ENCODE data around the gene SNAP47.
A peak's percentile ranks its signal among the peaks of the same experiment; 100 is the strongest.

SNAP47 gene

GRCh38 chr1:227729144-227729880 is 5.9 kb upstream of the SNAP47 start:
- Histone ChIP-seq H3K4me3 (ENCODE audit: low read length in 2 of 2) (peak overlapping the region; percentile 58 to 92), H3K27ac (replicated peaks; ENCODE audit: low read length) (no peak overlapping the region), H4K91ac (ENCODE audit: low read depth, low read length, poor library complexity) (peak overlapping the region; percentile 24), H3K9me3 (replicated peaks in 1 of 2; ENCODE audit: control insufficient read depth in 2 of 2, insufficient read depth in 1 of 2, low read depth in 1 of 2, low read length in 2 of 2) (peaks cover 2 to 3% of the 10 kb centered on the region in 2 donors), H3K9ac (ENCODE audit: low read depth, low read length, poor library complexity) (peak overlapping the region; percentile 96), H3K27me3 (ENCODE audit: control insufficient read depth in 3 of 3, insufficient read depth in 3 of 3, low read depth in 1 of 3, low read length in 3 of 3) (peaks cover 0 to 1% (median 0%) of the 10 kb centered on the region in 3 experiments), H4K8ac (ENCODE audit: low read depth, low read length) (peak overlapping the region; percentile 96), H2AK5ac (ENCODE audit: low read depth, low read length) (peak overlapping the region; percentile 97), H3K4me1 (ENCODE audit: control insufficient read depth in 2 of 2, insufficient read depth in 1 of 2, low read depth in 1 of 2, low read length in 2 of 2) (peaks cover 11 to 15% of the 10 kb centered on the region in 2 donors), H3K4ac (ENCODE audit: low read length) (peak overlapping the region; percentile 66), H3K36me3 (replicated peaks in 1 of 2; ENCODE audit: control insufficient read depth in 2 of 2, insufficient read depth in 2 of 2, low read length in 2 of 2) (peaks cover 27 to 34% of the 10 kb centered on the region in 2 donors), H3K23ac (ENCODE audit: low read depth, low read length, poor library complexity) (peak overlapping the region; percentile 99), H2BK120ac (ENCODE audit: low read depth, low read length) (peak overlapping the region; percentile 72), H3K4me2 (ENCODE audit: insufficient read depth, low read length, poor library complexity, severe bottlenecking) (peak overlapping the region; percentile 80), H2BK15ac (ENCODE audit: low read length) (peak overlapping the region; percentile 98), H2AFZ (ENCODE audit: low read length) (peak overlapping the region; percentile 89), H3K14ac (ENCODE audit: low read length) (peak overlapping the region; percentile 63), H2BK5ac (ENCODE audit: low read length) (peak overlapping the region; percentile 82), H3K79me1 (ENCODE audit: low read depth, low read length) (peaks cover 16% of the 10 kb centered on the region), H2BK12ac (ENCODE audit: low read length) (no peak overlapping the region), H3K18ac (ENCODE audit: low read length) (peak overlapping the region; percentile 97)
- WGBS, 2 donors (ENCODE audit: extremely low coverage in 2 of 2, insufficient read length in 2 of 2, insufficient replicate concordance in 1 of 2), result no CpG with 5 or more reads among the region's 5 CpGs
- no peak for DNase-seq (ENCODE audit: low spot score)

GRCh38 chr1:227729881-227730629 is 5.2 kb upstream of the SNAP47 start:
- Histone ChIP-seq H3K18ac (ENCODE audit: low read length) (peak overlapping the region; percentile 7), H3K4ac (ENCODE audit: low read length) (no peak overlapping the region), H2BK15ac (ENCODE audit: low read length) (peak overlapping the region; percentile 10), H3K23ac (ENCODE audit: low read depth, low read length, poor library complexity) (peak overlapping the region; percentile 99), H3K27me3 (ENCODE audit: control insufficient read depth in 3 of 3, insufficient read depth in 3 of 3, low read depth in 1 of 3, low read length in 3 of 3) (peaks cover 0 to 1% (median 0%) of the 10 kb centered on the region in 3 experiments), H4K8ac (ENCODE audit: low read depth, low read length) (no peak overlapping the region), H4K91ac (ENCODE audit: low read depth, low read length, poor library complexity) (no peak overlapping the region), H3K9me3 (replicated peaks in 1 of 2; ENCODE audit: control insufficient read depth in 2 of 2, insufficient read depth in 1 of 2, low read depth in 1 of 2, low read length in 2 of 2) (peaks cover under 1 to 3% of the 10 kb centered on the region in 2 donors), H2BK12ac (ENCODE audit: low read length) (no peak overlapping the region), H3K36me3 (replicated peaks in 1 of 2; ENCODE audit: control insufficient read depth in 2 of 2, insufficient read depth in 2 of 2, low read length in 2 of 2) (peaks cover 27 to 34% of the 10 kb centered on the region in 2 donors), H3K9ac (ENCODE audit: low read depth, low read length, poor library complexity) (no peak overlapping the region), H2AFZ (ENCODE audit: low read length) (no peak overlapping the region), H3K4me3 (ENCODE audit: low read length in 2 of 2) (no peak overlapping the region), H3K14ac (ENCODE audit: low read length) (no peak overlapping the region), H2BK120ac (ENCODE audit: low read depth, low read length) (no peak overlapping the region), H3K79me1 (ENCODE audit: low read depth, low read length) (peaks cover 20% of the 10 kb centered on the region), H3K4me2 (ENCODE audit: insufficient read depth, low read length, poor library complexity, severe bottlenecking) (no peak overlapping the region), H3K27ac (replicated peaks; ENCODE audit: low read length) (no peak overlapping the region), H3K4me1 (ENCODE audit: control insufficient read depth in 2 of 2, insufficient read depth in 1 of 2, low read depth in 1 of 2, low read length in 2 of 2) (peaks cover 11 to 15% of the 10 kb centered on the region in 2 donors), H2AK5ac (ENCODE audit: low read depth, low read length) (peak overlapping the region; percentile 97), H2BK5ac (ENCODE audit: low read length) (no peak overlapping the region)
- no CpG with 5 or more reads among the region's 13 CpGs for WGBS, 2 donors (ENCODE audit: extremely low coverage in 2 of 2, insufficient read length in 2 of 2, insufficient replicate concordance in 1 of 2)
- DNase-seq (ENCODE audit: low spot score), result peak; percentile 31

GRCh38 chr1:227730630-227731151 is 4.5 kb upstream of the SNAP47 start:
- Histone ChIP-seq H3K4me3 (ENCODE audit: low read length in 2 of 2) (no peak overlapping the region), H3K23ac (ENCODE audit: low read depth, low read length, poor library complexity) (peak overlapping the region; percentile 4), H4K8ac (ENCODE audit: low read depth, low read length) (no peak overlapping the region), H2BK15ac (ENCODE audit: low read length) (peak overlapping the region; percentile 10), H3K9me3 (replicated peaks in 1 of 2; ENCODE audit: control insufficient read depth in 2 of 2, insufficient read depth in 1 of 2, low read depth in 1 of 2, low read length in 2 of 2) (peaks cover 0 to 3% of the 10 kb centered on the region in 2 donors), H3K36me3 (replicated peaks in 1 of 2; ENCODE audit: control insufficient read depth in 2 of 2, insufficient read depth in 2 of 2, low read length in 2 of 2) (peaks cover 27 to 34% of the 10 kb centered on the region in 2 donors), H3K27me3 (ENCODE audit: control insufficient read depth in 3 of 3, insufficient read depth in 3 of 3, low read depth in 1 of 3, low read length in 3 of 3) (peaks cover 0 to 1% (median 0%) of the 10 kb centered on the region in 3 experiments), H4K91ac (ENCODE audit: low read depth, low read length, poor library complexity) (peak overlapping the region; percentile 79), H3K27ac (replicated peaks; ENCODE audit: low read length) (peak overlapping the region; percentile 12), H3K4me1 (ENCODE audit: control insufficient read depth in 2 of 2, insufficient read depth in 1 of 2, low read depth in 1 of 2, low read length in 2 of 2) (peaks cover 11 to 15% of the 10 kb centered on the region in 2 donors), H3K14ac (ENCODE audit: low read length) (no peak overlapping the region), H3K79me1 (ENCODE audit: low read depth, low read length) (peaks cover 22% of the 10 kb centered on the region), H3K18ac (ENCODE audit: low read length) (no peak overlapping the region), H3K9ac (ENCODE audit: low read depth, low read length, poor library complexity) (no peak overlapping the region), H2BK12ac (ENCODE audit: low read length) (peak overlapping the region; percentile 46), H2BK5ac (ENCODE audit: low read length) (no peak overlapping the region), H3K4me2 (ENCODE audit: insufficient read depth, low read length, poor library complexity, severe bottlenecking) (no peak overlapping the region), H2AFZ (ENCODE audit: low read length) (no peak overlapping the region), H3K4ac (ENCODE audit: low read length) (no peak overlapping the region), H2AK5ac (ENCODE audit: low read depth, low read length) (peak overlapping the region; percentile 36), H2BK120ac (ENCODE audit: low read depth, low read length) (no peak overlapping the region)
- WGBS, 2 donors (ENCODE audit: extremely low coverage in 2 of 2, insufficient read length in 2 of 2, insufficient replicate concordance in 1 of 2), result no CpG with 5 or more reads among the region's 16 CpGs
- DNase-seq (ENCODE audit: low spot score), result no peak
